MV-4-11 (cell line): ENCODE data around the gene TAF8.

Source experiments
- DNase-seq: peaks from one replicate; lab custom pipeline; 2025; lab: John Stamatoyannopoulos, UW

Gene TAF8

GRCh38 chr6:42123379-42124103 lies 73.2 kb downstream of the TAF8 start:
- no peak for DNase-seq

GRCh38 chr6:42124223-42124836 lies 74.0 kb downstream of the TAF8 start:
- no peak for DNase-seq

- peak; percentile 3 for DNase-seq
Measured at GRCh38 chr6:42125231-42125630, 74.9 kb downstream of the TAF8 start.

- DNase-seq, result no peak
Measured at GRCh38 chr6:42125663-42126062, 75.3 kb downstream of the TAF8 start.

- no peak for DNase-seq
Measured at GRCh38 chr6:42128460-42129359, 78.4 kb downstream of the TAF8 start.

- DNase-seq, result no peak
Measured at GRCh38 chr6:42129360-42129676, 79.0 kb downstream of the TAF8 start.

GRCh38 chr6:42131531-42131930 lies 81.2 kb downstream of the TAF8 start:
- no peak for DNase-seq

- DNase-seq, result no peak
Measured at GRCh38 chr6:42133926-42134325, 83.6 kb downstream of the TAF8 start.

- DNase-seq, result no peak
Measured at GRCh38 chr6:42135161-42135560, 84.8 kb downstream of the TAF8 start.

- no peak for DNase-seq
Measured at GRCh38 chr6:42135722-42136121, 85.4 kb downstream of the TAF8 start.

- no peak for DNase-seq
Measured at GRCh38 chr6:42136508-42137193, 86.3 kb downstream of the TAF8 start.
